ENCODE results near the gene CBX1.

The CBX1 gene

DNA sequence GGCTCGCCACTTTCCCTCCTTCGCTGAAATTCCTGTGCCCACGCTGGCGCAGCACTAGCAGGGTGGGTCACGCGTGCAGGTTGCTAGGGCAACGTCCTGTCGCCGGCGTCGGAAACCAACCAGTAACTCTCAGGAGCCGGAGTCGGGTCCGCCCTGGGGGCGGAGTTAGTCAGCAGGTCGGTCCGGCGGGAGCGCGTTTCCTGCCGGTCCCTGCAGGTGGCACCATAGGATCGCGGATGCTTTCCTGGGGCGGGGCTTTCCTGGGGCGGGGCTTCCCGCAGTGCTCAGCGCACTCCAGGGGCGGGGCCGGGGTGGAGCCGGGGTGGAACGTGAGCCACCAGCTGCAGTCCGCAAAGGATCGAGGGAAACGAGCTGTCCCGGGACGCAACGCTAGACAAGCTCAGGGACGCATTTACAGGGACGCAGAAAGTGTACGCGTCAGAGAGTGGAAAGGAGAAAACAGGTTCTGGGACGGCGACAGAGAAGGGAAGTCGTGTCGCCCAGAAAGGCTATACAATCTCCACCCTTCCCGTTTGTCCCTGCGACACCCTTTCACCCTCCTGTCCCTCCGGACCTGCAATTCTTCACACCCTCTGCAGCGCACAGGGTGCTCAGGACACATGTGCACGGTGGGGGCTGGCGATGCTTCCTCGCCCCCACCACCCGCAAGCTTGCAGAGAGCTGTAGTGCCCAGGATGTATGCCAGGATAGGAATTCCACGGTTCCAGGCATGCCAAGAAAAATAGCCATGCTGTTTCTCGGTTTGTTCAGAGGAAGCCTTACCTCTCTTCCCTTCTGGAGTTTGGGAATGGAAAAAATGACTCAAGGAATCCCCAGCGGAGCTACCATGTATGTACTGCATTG, 76.0 kb downstream of the CBX1 start:
- Histone ChIP-seq H3K9me3 (ENCODE audit: insufficient read depth, low read depth, low read length) (no peaks in the 10 kb centered on the region), H3K4me3 (ENCODE audit: low read length, poor library complexity, severe bottlenecking) (peak overlapping the region; percentile 75), H3K9me2 (replicated peaks; ENCODE audit: low read depth, low read length) (no peaks in the 10 kb centered on the region), H3K4me2 (ENCODE audit: low read depth, low read length, poor library complexity, severe bottlenecking) (peak overlapping the region; percentile 99), H3K9ac (ENCODE audit: low read depth, low read length, poor library complexity, severe bottlenecking) (no peak overlapping the region), H3K79me2 (ENCODE audit: insufficient read depth, low read length) (no peaks in the 10 kb centered on the region), H3K4me1 (ENCODE audit: insufficient read depth, low read length, poor library complexity, severe bottlenecking) (peaks cover 26% of the 10 kb centered on the region), H3F3A (ENCODE audit: low read depth) (no peaks in the 10 kb centered on the region), H3K27me3 (ENCODE audit: insufficient read depth, low read length, poor library complexity, severe bottlenecking) (no peaks in the 10 kb centered on the region), H3K36me3 (ENCODE audit: insufficient read depth, low read length) (no peaks in the 10 kb centered on the region), H2AFZ (ENCODE audit: low read length) (peak overlapping the region; percentile 82), H4K20me1 (ENCODE audit: insufficient read depth, low read length, poor library complexity, severe bottlenecking) (peaks cover 5% of the 10 kb centered on the region)
- TF ChIP-seq, protein P1, sequence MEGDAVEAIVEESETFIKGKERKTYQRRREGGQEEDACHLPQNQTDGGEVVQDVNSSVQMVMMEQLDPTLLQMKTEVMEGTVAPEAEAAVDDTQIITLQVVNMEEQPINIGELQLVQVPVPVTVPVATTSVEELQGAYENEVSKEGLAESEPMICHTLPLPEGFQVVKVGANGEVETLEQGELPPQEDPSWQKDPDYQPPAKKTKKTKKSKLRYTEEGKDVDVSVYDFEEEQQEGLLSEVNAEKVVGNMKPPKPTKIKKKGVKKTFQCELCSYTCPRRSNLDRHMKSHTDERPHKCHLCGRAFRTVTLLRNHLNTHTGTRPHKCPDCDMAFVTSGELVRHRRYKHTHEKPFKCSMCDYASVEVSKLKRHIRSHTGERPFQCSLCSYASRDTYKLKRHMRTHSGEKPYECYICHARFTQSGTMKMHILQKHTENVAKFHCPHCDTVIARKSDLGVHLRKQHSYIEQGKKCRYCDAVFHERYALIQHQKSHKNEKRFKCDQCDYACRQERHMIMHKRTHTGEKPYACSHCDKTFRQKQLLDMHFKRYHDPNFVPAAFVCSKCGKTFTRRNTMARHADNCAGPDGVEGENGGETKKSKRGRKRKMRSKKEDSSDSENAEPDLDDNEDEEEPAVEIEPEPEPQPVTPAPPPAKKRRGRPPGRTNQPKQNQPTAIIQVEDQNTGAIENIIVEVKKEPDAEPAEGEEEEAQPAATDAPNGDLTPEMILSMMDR (conservative IDR thresholded peaks at IDR 0.05; ENCODE audit: low read length) = peak; percentile 76
- no peak for TF ChIP-seq EZH2phosphoT487 (IDR thresholded peaks at IDR 0.05; ENCODE audit: borderline replicate concordance)

DNA sequence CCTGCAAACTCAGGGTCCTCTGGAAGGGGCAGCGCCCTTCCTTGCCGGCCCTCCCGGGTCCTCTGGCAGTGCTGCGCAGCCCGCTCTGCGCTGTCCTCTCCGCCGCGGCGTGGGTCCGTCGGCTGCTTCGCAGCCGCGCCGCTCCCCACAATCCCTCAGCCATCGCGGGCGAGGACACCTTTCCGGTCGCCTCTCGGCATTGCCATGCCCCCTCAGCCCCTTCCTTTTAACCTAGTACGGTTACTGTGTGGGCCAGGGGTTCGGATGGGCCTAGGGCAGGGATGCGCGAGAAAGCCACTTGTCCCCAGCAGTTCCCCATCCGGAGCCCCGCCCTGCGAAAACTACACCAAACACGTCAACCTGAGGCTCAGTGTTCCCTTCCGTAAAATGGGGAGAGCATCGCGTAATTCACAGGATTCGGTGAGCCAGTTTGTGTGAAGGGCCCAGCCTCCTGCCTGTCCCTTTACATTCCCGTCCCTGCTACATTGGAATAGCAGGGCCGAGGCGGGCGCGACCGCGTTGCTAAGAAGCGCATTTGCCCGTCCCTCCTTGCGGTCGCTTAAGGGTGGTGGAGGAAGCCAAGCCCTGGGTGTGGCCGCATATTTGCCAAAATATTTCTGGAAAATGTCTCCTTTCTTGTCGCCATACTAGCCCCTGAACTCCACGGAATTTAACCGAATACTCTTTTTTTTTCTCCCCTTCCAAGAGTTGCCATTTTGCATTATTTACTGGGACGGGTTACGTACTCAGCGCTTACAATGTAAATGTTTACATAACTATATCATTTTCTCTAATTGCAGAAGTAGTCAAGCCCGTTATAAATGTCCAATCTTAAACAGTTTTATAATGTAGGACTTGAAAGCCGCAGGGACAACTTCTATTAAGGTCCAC, 76.9 kb downstream of the CBX1 start:
- no peaks in the 10 kb centered on the region for H3K9me3 ChIP-seq (ENCODE audit: insufficient read depth, low read depth, low read length)
- H3K27me3 ChIP-seq (ENCODE audit: insufficient read depth, low read length, poor library complexity, severe bottlenecking) = no peaks in the 10 kb centered on the region
- peak overlapping the region; percentile 47 for H3K9ac ChIP-seq (ENCODE audit: low read depth, low read length, poor library complexity, severe bottlenecking)
- no peaks in the 10 kb centered on the region for H3K36me3 ChIP-seq (ENCODE audit: insufficient read depth, low read length)
- TF ChIP-seq, protein P1 (conservative IDR thresholded peaks at IDR 0.05; ENCODE audit: low read length) = no peak
- TF ChIP-seq EZH2phosphoT487 (IDR thresholded peaks at IDR 0.05; ENCODE audit: borderline replicate concordance) = no peak
- no peaks in the 10 kb centered on the region for H3F3A ChIP-seq (ENCODE audit: low read depth)
- peak overlapping the region; percentile 72 for H3K4me3 ChIP-seq (ENCODE audit: low read length, poor library complexity, severe bottlenecking)
- H3K4me2 ChIP-seq (ENCODE audit: low read depth, low read length, poor library complexity, severe bottlenecking) = peak overlapping the region; percentile 82
- H3K79me2 ChIP-seq (ENCODE audit: insufficient read depth, low read length) = no peaks in the 10 kb centered on the region
- peaks cover 26% of the 10 kb centered on the region for H3K4me1 ChIP-seq (ENCODE audit: insufficient read depth, low read length, poor library complexity, severe bottlenecking)
- peaks cover 5% of the 10 kb centered on the region for H4K20me1 ChIP-seq (ENCODE audit: insufficient read depth, low read length, poor library complexity, severe bottlenecking)
- H3K9me2 ChIP-seq (replicated peaks; ENCODE audit: low read depth, low read length) = no peaks in the 10 kb centered on the region
- H2AFZ ChIP-seq (ENCODE audit: low read length) = peak overlapping the region; percentile 76; the same call in 1 of the 2 replicates

DNA sequence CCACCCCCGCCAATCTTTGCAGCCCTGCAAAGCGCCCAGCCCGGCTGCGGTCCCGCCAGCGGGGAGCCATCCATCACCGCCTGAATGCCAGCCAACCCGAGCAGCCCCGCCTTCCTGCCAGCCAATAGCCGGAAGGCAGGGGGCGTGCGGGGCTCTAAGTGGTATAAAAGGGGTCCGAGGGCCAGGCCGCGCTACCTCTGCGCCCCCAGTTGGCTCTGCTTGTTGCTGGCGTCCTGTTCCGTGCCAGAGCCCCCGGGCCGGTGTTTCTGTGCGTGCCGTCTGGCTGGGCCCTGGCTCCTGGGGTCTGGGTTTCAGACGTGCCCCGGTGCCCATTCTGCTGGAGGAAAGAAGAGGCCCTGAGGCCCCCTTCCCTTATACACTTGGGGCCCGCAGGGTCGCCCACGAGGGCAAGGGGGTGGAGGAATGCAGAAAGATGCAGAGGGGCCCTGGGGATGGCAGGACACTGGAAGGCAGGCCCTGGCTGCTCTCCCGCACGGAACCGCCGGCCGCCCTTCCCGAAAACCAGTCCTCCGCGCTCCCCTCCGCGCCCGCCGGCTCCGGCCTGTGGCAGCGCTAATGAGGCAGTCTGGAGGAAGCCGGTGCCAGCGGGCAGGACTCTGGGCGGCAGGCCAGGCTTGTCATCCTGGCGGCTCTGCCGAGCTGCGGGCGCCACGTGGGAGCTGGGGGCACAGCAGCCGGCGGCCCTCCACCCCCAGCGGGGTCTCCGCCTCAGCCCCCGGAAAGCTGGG, 77.7 kb downstream of the CBX1 start:
- Histone ChIP-seq H3K4me2 (ENCODE audit: low read depth, low read length, poor library complexity, severe bottlenecking) (peak overlapping the region; percentile 82), H3K27me3 (ENCODE audit: insufficient read depth, low read length, poor library complexity, severe bottlenecking) (no peaks in the 10 kb centered on the region), H2AFZ (ENCODE audit: low read length) (peak overlapping the region; percentile 76), H3K36me3 (ENCODE audit: insufficient read depth, low read length) (no peaks in the 10 kb centered on the region), H3K4me3 (ENCODE audit: low read length, poor library complexity, severe bottlenecking) (peak overlapping the region; percentile 72), H3K9me2 (replicated peaks; ENCODE audit: low read depth, low read length) (no peaks in the 10 kb centered on the region), H3K9me3 (ENCODE audit: insufficient read depth, low read depth, low read length) (no peaks in the 10 kb centered on the region), H3K79me2 (ENCODE audit: insufficient read depth, low read length) (no peaks in the 10 kb centered on the region), H4K20me1 (ENCODE audit: insufficient read depth, low read length, poor library complexity, severe bottlenecking) (peaks cover 5% of the 10 kb centered on the region), H3K4me1 (ENCODE audit: insufficient read depth, low read length, poor library complexity, severe bottlenecking) (peaks cover 26% of the 10 kb centered on the region), H3F3A (ENCODE audit: low read depth) (no peaks in the 10 kb centered on the region), H3K9ac (ENCODE audit: low read depth, low read length, poor library complexity, severe bottlenecking) (peak overlapping the region; percentile 47)
- no peak for TF ChIP-seq EZH2phosphoT487 (IDR thresholded peaks at IDR 0.05; ENCODE audit: borderline replicate concordance)
- TF ChIP-seq, protein P1 (conservative IDR thresholded peaks at IDR 0.05; ENCODE audit: low read length) = peak; percentile 40
